GM18505 (cell line): Measurements from ENCODE around the gene PLEKHA4.
A peak's percentile ranks its signal among the peaks of the same experiment; 100 is the strongest.
"Not testable (repeated sequence)": the region's sequence is repeated elsewhere in the genome, so short reads cannot be mapped to it uniquely, and the experiment has no call there.

Experiments used
- ATAC-seq: cut with Tn5 transposase; IDR thresholded peaks from one replicate; pipeline ENCODE4 v1.9.1; 2021; ENCODE audit not compliant: unreplicated experiment
- POLR2A ChIP-seq: IDR thresholded peaks from 4 replicates; pipeline ENCODE4 v1.6.1; 2011; ENCODE audit warnings: borderline replicate concordance; ENCODE audit not compliant: insufficient read depth, insufficient read length; ENCODE audit errors: extremely low read depth

PLEKHA4 gene

GRCh38 chr19:48878196-48879024 lies 10.0 kb upstream of the PLEKHA4 start:
- no peak for ATAC-seq
- peak; percentile 40 for TF ChIP-seq POLR2A

GRCh38 chr19:48877855-48878195 lies 9.4 kb upstream of the PLEKHA4 start:
- no peak for ATAC-seq
- TF ChIP-seq POLR2A: no peak

GRCh38 chr19:48876043-48876981 lies 7.9 kb upstream of the PLEKHA4 start:
- not testable (repeated sequence) for ATAC-seq
- peak; percentile 56 for TF ChIP-seq POLR2A

- peak; percentile 37 for TF ChIP-seq POLR2A
- ATAC-seq: no peak
Observed at GRCh38 chr19:48874303-48875135, 6.1 kb upstream of the PLEKHA4 start.

GRCh38 chr19:48873476-48874302 lies 5.3 kb upstream of the PLEKHA4 start:
- no peak for TF ChIP-seq POLR2A
- ATAC-seq: no peak

GRCh38 chr19:48872884-48873475 lies 4.6 kb upstream of the PLEKHA4 start:
- ATAC-seq: no peak
- TF ChIP-seq POLR2A: no peak

GRCh38 chr19:48872182-48872883 lies 3.9 kb upstream of the PLEKHA4 start, which contains the start of gene PPP1R15A:
Gene PPP1R15A, plus strand, starts transcription at chr19:48872421. Its CDS starts 813 bp downstream, at chr19:48873234.
- peak; percentile 44 for ATAC-seq

GRCh38 chr19:48871471-48872181 lies 3.2 kb upstream of the PLEKHA4 start:
- ATAC-seq: not testable (repeated sequence)

More at GRCh38 chr19:48872182-48872883, 3.9 kb upstream of the PLEKHA4 start, which contains the start of gene PPP1R15A:
- peak; percentile 100 for TF ChIP-seq POLR2A

GRCh38 chr19:48870048-48870447 lies 1.6 kb upstream of the PLEKHA4 start:
- no peak for TF ChIP-seq POLR2A
- no peak for ATAC-seq

- no peak for ATAC-seq
- TF ChIP-seq POLR2A: no peak
Observed at GRCh38 chr19:48867746-48868113, 687 bp downstream of the PLEKHA4 start.
